Measurements from ENCODE around the gene EHBP1.

The EHBP1 gene

DNA sequence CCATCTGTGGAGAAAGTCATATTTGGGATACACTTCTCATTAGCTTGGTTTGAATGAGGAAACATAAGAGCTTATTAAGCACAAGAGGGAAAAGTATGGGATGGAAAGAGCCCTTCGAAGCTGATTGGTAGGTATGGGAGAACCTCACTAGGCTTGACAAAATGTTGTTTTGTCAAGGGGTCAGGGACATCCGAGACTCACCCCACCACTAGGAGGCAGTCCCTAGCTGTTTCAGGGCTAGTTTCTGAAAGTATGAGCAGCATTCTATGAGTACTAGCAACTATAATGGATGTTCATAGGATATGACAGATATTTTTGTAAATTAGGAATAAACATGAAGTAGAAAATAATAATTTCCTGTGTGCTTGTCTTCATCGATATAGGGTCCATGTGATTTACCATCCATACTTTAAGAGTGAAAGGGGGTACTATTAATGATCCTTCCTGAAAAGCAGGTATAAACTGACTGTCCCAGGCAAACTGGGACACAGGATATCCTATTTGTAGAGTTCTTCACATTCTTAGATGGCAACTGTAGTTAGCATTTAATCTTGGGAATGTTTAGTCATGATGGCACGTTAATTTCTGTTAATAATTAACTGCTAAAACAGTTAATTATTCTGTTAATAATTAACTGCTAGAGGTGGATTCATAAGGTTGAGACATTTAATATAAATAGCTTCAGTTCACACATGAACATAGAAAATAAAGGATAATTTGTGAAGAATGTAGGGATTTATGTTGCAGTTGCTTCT, 373.5 kb downstream of the EHBP1 start:
- DNase-seq (ENCODE audit: low spot score), result peak; percentile 38
- TF ChIP-seq, protein P1, sequence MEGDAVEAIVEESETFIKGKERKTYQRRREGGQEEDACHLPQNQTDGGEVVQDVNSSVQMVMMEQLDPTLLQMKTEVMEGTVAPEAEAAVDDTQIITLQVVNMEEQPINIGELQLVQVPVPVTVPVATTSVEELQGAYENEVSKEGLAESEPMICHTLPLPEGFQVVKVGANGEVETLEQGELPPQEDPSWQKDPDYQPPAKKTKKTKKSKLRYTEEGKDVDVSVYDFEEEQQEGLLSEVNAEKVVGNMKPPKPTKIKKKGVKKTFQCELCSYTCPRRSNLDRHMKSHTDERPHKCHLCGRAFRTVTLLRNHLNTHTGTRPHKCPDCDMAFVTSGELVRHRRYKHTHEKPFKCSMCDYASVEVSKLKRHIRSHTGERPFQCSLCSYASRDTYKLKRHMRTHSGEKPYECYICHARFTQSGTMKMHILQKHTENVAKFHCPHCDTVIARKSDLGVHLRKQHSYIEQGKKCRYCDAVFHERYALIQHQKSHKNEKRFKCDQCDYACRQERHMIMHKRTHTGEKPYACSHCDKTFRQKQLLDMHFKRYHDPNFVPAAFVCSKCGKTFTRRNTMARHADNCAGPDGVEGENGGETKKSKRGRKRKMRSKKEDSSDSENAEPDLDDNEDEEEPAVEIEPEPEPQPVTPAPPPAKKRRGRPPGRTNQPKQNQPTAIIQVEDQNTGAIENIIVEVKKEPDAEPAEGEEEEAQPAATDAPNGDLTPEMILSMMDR (IDR thresholded peaks at IDR 0.05; ENCODE audit: extremely low read depth, insufficient read depth, missing control alignments), result peak; percentile 52
- in situ Hi-C loops (cut with MboI; ENCODE audit: low pct_unique_long_range_greater_than_20kb, low sequenced_read_pairs, unreplicated experiment), result no loop called here

DNA sequence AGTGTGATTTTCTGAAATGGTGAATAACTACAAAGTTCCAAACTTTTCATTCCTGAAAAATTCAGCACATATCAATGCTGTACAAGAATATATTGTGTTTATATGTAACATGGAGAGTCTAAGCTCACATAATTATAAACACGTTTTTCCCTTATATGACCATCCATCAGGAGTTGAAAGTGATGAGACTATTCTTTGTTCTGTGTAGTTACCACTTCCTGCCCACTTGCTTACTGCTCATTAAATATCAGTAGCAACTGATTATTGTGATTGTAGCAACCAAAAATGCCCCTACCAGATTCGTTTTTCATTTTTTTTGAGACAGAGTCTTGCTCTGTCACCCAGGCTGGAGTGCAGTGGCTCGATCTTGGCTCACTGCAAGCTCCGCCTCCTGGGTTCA, 375.9 kb downstream of the EHBP1 start:
- no peak for DNase-seq (ENCODE audit: low spot score)
- TF ChIP-seq, protein P1 (IDR thresholded peaks at IDR 0.05; ENCODE audit: extremely low read depth, insufficient read depth, missing control alignments), result no peak
- in situ Hi-C loops (cut with MboI; ENCODE audit: low pct_unique_long_range_greater_than_20kb, low sequenced_read_pairs, unreplicated experiment), result no loop called here

DNA sequence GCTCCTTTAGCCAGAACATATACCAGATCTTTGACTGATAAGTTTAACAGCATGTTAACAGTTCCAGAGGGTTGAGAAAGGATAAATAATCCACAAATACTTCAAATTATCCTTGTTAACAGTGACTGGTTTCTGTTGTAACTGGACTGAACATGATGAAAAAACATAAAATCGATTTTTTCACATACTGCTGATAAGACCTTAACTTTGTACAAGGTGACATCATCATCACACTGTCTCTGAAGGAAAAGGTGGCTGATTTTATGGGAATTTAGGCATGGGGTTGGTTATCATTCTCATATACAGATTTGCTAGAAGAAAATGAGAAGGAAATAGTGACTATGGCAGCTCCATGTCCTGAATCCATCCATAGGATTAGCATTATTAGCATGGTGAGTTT, 381.2 kb downstream of the EHBP1 start:
- no peak for DNase-seq (ENCODE audit: low spot score)
- TF ChIP-seq, protein P1 (IDR thresholded peaks at IDR 0.05; ENCODE audit: extremely low read depth, insufficient read depth, missing control alignments), result no peak
- in situ Hi-C loops (cut with MboI; ENCODE audit: low pct_unique_long_range_greater_than_20kb, low sequenced_read_pairs, unreplicated experiment), result no loop called here

DNA sequence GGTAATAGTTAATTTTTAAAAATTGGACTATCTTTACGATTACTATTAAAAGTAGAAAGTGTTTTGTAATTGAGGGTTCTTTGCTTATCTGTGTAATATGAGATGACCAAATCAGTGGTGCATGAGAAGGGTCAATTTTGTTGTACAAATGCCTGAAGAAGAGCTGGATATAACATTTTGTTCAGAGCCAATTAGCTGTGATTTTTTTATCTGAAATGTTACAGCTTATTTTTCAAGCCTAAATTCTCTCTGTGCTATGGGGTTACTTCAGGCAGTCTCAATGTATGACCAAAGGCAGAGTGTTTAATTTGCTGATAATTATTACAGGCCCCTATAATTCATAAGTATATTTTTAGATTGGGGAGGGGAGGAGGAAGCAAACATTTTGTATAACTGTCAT, 386.9 kb downstream of the EHBP1 start:
- in situ Hi-C loops (cut with MboI; ENCODE audit: low pct_unique_long_range_greater_than_20kb, low sequenced_read_pairs, unreplicated experiment), result no loop called here
- TF ChIP-seq, protein P1 (IDR thresholded peaks at IDR 0.05; ENCODE audit: extremely low read depth, insufficient read depth, missing control alignments), result no peak
- no peak for DNase-seq (ENCODE audit: low spot score)

DNA sequence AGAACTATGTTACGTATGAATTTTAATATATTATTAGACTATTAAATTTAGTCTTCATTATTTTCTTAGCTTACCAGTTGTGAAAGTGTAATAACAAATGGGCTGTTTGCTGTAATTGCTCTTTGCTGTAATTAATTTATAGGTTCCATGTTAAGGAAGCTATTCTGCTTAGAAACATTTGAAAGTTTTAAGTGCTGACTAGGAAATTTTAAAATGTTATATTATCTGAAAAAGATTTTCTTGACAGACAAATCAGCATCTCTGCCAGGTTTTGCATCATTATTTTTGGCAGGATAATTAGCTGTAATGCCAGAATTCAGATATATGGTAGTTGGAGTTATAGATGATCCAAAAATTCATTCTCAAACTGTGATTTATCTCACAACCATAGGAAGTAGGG, 387.3 kb downstream of the EHBP1 start:
- no peak for DNase-seq (ENCODE audit: low spot score)
- TF ChIP-seq, protein P1 (IDR thresholded peaks at IDR 0.05; ENCODE audit: extremely low read depth, insufficient read depth, missing control alignments), result no peak
- in situ Hi-C loops (cut with MboI; ENCODE audit: low pct_unique_long_range_greater_than_20kb, low sequenced_read_pairs, unreplicated experiment), result no loop called here

DNA sequence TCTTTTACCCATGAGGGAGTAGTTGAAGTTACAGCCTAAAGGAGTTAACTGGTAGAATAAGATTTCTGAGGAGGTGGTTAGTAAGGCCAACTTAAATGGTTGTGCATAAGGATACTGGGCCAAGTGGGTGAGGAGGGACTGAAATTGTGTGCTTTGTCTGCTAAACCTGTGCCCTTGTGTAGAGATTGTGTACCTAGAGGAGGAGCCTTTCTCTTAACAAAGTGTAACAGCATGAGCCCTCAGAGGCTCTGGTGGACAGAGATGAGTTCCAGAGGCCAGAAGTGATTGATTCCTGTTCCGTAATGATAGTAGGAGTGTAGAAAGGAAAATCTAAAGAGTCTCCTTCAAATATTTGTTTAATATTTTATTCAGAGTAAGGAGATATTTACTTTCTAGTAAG, 388.0 kb downstream of the EHBP1 start:
- TF ChIP-seq, protein P1 (IDR thresholded peaks at IDR 0.05; ENCODE audit: extremely low read depth, insufficient read depth, missing control alignments), result no peak
- in situ Hi-C loops (cut with MboI; ENCODE audit: low pct_unique_long_range_greater_than_20kb, low sequenced_read_pairs, unreplicated experiment), result no loop called here
- no peak for DNase-seq (ENCODE audit: low spot score)

Data from GM13977 (cell line).